ENCODE measurements around the gene IFNA7.
"Not testable (repeated sequence)": the region's sequence is repeated elsewhere in the genome, so short reads cannot be mapped to it uniquely, and the experiment has no call there.

The IFNA7 gene

GRCh38 chr9:21205204-21205603 is 3.2 kb upstream of the IFNA7 start:
- no peak overlapping the region for H3K18ac ChIP-seq (ENCODE audit: low read length)
- no peak overlapping the region for H3K23ac ChIP-seq (ENCODE audit: low read depth, low read length, poor library complexity)
- no peaks in the 10 kb centered on the region for H3K36me3 ChIP-seq (replicated peaks in 1 of 2; ENCODE audit: control insufficient read depth in 2 of 2, insufficient read depth in 2 of 2, low read length in 2 of 2)

DNA sequence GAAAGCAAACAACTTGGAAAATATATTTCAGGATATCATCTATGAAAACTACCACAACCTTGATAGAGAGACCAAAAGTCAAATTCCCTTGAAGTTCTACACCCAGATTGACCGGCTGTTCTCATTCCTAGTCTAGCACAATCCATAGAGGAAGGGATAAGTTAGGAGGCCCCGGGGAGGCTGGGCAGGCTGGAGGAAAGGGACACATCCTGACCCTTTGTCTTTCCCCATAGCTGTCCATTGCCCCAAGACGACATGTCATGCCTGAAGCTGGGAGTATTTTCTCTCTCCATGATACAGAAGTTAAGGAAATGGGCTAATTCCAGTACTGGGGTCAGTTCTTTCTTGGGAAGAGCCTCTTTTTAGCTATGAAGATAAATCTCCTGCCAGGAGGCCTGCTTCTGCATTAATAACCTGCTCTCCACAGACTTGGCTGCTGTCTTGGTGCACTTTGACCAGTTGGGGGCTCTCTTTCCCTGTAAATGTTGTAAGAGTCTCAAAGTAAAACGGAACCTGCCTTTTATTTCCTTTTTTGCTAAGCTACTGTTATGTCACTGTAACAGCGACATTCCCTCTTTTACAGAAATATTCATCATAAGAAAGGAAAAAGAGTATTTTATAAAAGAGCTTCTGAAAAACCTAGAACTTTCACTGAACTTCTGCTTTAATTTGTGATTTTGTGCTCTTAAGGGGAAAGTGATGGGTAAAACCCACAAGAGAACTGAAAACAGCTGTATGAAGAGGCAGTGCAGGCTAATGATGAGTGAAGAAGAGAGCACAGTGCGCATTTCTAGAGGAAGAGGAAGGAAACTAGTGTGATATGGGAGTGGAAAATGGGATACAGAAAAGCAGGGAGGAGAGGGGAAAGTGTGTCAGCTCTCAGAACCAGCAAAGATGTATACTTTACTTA is 6.9 kb downstream of the IFNA7 start:
- H2BK15ac ChIP-seq (ENCODE audit: low read length); H3K27me3 ChIP-seq (ENCODE audit: control insufficient read depth in 3 of 3, insufficient read depth in 3 of 3, low read depth in 1 of 3, low read length in 3 of 3); H2AK5ac ChIP-seq (ENCODE audit: low read depth, low read length); H3K9me3 ChIP-seq (replicated peaks in 1 of 2; ENCODE audit: control insufficient read depth in 2 of 2, insufficient read depth in 1 of 2, low read depth in 1 of 2, low read length in 2 of 2); H2BK120ac ChIP-seq (ENCODE audit: low read depth, low read length); H3K23ac ChIP-seq (ENCODE audit: low read depth, low read length, poor library complexity); H3K4me1 ChIP-seq (ENCODE audit: control insufficient read depth in 2 of 2, insufficient read depth in 1 of 2, low read depth in 1 of 2, low read length in 2 of 2); H3K27ac ChIP-seq (replicated peaks; ENCODE audit: low read length); H3K9ac ChIP-seq (ENCODE audit: low read depth, low read length, poor library complexity); H4K8ac ChIP-seq (ENCODE audit: low read depth, low read length); H3K4me2 ChIP-seq (ENCODE audit: insufficient read depth, low read length, poor library complexity, severe bottlenecking); H4K91ac ChIP-seq (ENCODE audit: low read depth, low read length, poor library complexity); H3K18ac ChIP-seq (ENCODE audit: low read length); H3K4me3 ChIP-seq (ENCODE audit: low read length in 2 of 2); H2BK5ac ChIP-seq (ENCODE audit: low read length); H2AFZ ChIP-seq (ENCODE audit: low read length); H3K36me3 ChIP-seq (replicated peaks in 1 of 2; ENCODE audit: control insufficient read depth in 2 of 2, insufficient read depth in 2 of 2, low read length in 2 of 2); H3K4ac ChIP-seq (ENCODE audit: low read length); H3K79me1 ChIP-seq (ENCODE audit: low read depth, low read length); H2BK12ac ChIP-seq (ENCODE audit: low read length); DNase-seq (ENCODE audit: low spot score); H3K14ac ChIP-seq (ENCODE audit: low read length): not testable (repeated sequence)
- no CpG with 5 or more reads among the region's 6 CpGs for WGBS, 2 donors (ENCODE audit: extremely low coverage in 2 of 2, insufficient read length in 2 of 2, insufficient replicate concordance in 1 of 2)

More at GRCh38 chr9:21205204-21205603, 3.2 kb upstream of the IFNA7 start:
- Histone ChIP-seq H2BK12ac (ENCODE audit: low read length) (no peak overlapping the region), H4K91ac (ENCODE audit: low read depth, low read length, poor library complexity) (no peak overlapping the region), H3K27me3 (ENCODE audit: control insufficient read depth in 3 of 3, insufficient read depth in 3 of 3, low read depth in 1 of 3, low read length in 3 of 3) (no peaks in the 10 kb centered on the region), H4K8ac (ENCODE audit: low read depth, low read length) (no peak overlapping the region), H3K9ac (ENCODE audit: low read depth, low read length, poor library complexity) (no peak overlapping the region), H2BK120ac (ENCODE audit: low read depth, low read length) (no peak overlapping the region), H2AFZ (ENCODE audit: low read length) (no peak overlapping the region), H3K9me3 (replicated peaks in 1 of 2; ENCODE audit: control insufficient read depth in 2 of 2, insufficient read depth in 1 of 2, low read depth in 1 of 2, low read length in 2 of 2) (no peaks in the 10 kb centered on the region), H3K27ac (replicated peaks; ENCODE audit: low read length) (no peak overlapping the region), H3K4ac (ENCODE audit: low read length) (no peak overlapping the region), H3K4me2 (ENCODE audit: insufficient read depth, low read length, poor library complexity, severe bottlenecking) (no peak overlapping the region), H2BK15ac (ENCODE audit: low read length) (no peak overlapping the region), H3K14ac (ENCODE audit: low read length) (no peak overlapping the region), H3K4me1 (ENCODE audit: control insufficient read depth in 2 of 2, insufficient read depth in 1 of 2, low read depth in 1 of 2, low read length in 2 of 2) (no peaks in the 10 kb centered on the region), H3K79me1 (ENCODE audit: low read depth, low read length) (no peaks in the 10 kb centered on the region), H2AK5ac (ENCODE audit: low read depth, low read length) (no peak overlapping the region), H2BK5ac (ENCODE audit: low read length) (no peak overlapping the region), H3K4me3 (ENCODE audit: low read length in 2 of 2) (no peak overlapping the region)
- no peak for DNase-seq (ENCODE audit: low spot score)

GRCh38 chr9:21187487-21187886 is 14.5 kb downstream of the IFNA7 start, which contains the start of gene IFNA4:
Gene IFNA4, minus strand, starts transcription at chr9:21187587. Its CDS starts 56 bp downstream, at chr9:21187531.
- H3K9ac ChIP-seq (ENCODE audit: low read depth, low read length, poor library complexity); H3K4me3 ChIP-seq (ENCODE audit: low read length in 2 of 2); H3K14ac ChIP-seq (ENCODE audit: low read length); H2BK5ac ChIP-seq (ENCODE audit: low read length); H3K36me3 ChIP-seq (replicated peaks in 1 of 2; ENCODE audit: control insufficient read depth in 2 of 2, insufficient read depth in 2 of 2, low read length in 2 of 2); H2BK12ac ChIP-seq (ENCODE audit: low read length); H3K23ac ChIP-seq (ENCODE audit: low read depth, low read length, poor library complexity); H4K91ac ChIP-seq (ENCODE audit: low read depth, low read length, poor library complexity); H2BK15ac ChIP-seq (ENCODE audit: low read length); H2BK120ac ChIP-seq (ENCODE audit: low read depth, low read length); H4K8ac ChIP-seq (ENCODE audit: low read depth, low read length); H3K27ac ChIP-seq (replicated peaks; ENCODE audit: low read length); H3K4me2 ChIP-seq (ENCODE audit: insufficient read depth, low read length, poor library complexity, severe bottlenecking); H2AFZ ChIP-seq (ENCODE audit: low read length); H3K4me1 ChIP-seq (ENCODE audit: control insufficient read depth in 2 of 2, insufficient read depth in 1 of 2, low read depth in 1 of 2, low read length in 2 of 2); H3K79me1 ChIP-seq (ENCODE audit: low read depth, low read length); H3K27me3 ChIP-seq (ENCODE audit: control insufficient read depth in 3 of 3, insufficient read depth in 3 of 3, low read depth in 1 of 3, low read length in 3 of 3); H3K4ac ChIP-seq (ENCODE audit: low read length); H3K18ac ChIP-seq (ENCODE audit: low read length); DNase-seq (ENCODE audit: low spot score); H2AK5ac ChIP-seq (ENCODE audit: low read depth, low read length); H3K9me3 ChIP-seq (replicated peaks in 1 of 2; ENCODE audit: control insufficient read depth in 2 of 2, insufficient read depth in 1 of 2, low read depth in 1 of 2, low read length in 2 of 2): not testable (repeated sequence)
- no CpG with 5 or more reads among the region's 3 CpGs for WGBS, 2 donors (ENCODE audit: extremely low coverage in 2 of 2, insufficient read length in 2 of 2, insufficient replicate concordance in 1 of 2)

DNA sequence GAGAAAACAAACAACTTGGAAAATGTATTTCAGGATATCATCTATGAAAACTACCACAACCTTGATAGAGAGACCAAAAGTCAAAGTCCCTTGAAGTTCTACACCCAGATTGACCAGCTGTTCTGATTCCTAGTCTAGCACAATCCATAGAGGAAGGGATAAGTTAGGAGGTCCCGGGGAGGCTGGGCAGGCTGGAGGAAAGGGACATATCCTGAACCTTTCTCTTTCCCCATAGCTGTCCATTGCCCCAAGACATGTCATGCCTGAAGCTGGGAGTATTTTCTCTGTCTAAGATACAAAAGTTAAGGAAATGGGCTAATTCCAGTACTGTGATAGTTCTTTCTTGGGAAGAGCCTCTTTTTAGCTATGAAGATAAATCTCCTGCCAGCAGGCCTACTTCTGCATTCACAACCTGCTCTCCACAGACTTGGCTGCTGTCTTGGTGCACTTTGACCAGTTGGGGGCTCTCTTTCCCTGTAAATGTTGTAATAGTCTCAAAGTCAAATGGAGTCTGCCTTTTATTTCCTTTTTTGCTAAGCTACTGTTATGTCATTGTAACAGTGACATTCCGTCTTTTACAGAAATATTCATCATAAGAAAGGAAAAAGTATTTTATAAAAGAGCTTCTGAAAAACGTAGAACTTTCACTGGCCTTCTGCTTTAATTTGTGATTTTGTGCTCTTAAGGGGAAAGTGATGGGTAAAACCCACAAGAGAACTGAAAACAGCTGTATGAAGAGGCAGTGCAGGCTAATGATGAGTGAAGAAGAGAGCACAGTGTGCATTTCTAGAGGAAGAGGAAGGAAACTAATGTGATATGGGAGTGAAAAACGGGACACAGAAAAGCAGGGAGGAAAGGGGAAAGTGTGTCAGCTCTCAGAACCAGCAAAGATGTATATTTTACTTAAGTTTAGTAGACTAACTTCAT is 18.9 kb downstream of the IFNA7 start:
- not testable (repeated sequence) for H3K23ac ChIP-seq (ENCODE audit: low read depth, low read length, poor library complexity); H3K14ac ChIP-seq (ENCODE audit: low read length); H2BK15ac ChIP-seq (ENCODE audit: low read length); H2AFZ ChIP-seq (ENCODE audit: low read length); H3K79me1 ChIP-seq (ENCODE audit: low read depth, low read length); H2AK5ac ChIP-seq (ENCODE audit: low read depth, low read length); H3K4me2 ChIP-seq (ENCODE audit: insufficient read depth, low read length, poor library complexity, severe bottlenecking); H4K8ac ChIP-seq (ENCODE audit: low read depth, low read length); H3K18ac ChIP-seq (ENCODE audit: low read length); H3K9me3 ChIP-seq (replicated peaks in 1 of 2; ENCODE audit: control insufficient read depth in 2 of 2, insufficient read depth in 1 of 2, low read depth in 1 of 2, low read length in 2 of 2); H3K27ac ChIP-seq (replicated peaks; ENCODE audit: low read length); H2BK5ac ChIP-seq (ENCODE audit: low read length); H3K4me3 ChIP-seq (ENCODE audit: low read length in 2 of 2); H3K4me1 ChIP-seq (ENCODE audit: control insufficient read depth in 2 of 2, insufficient read depth in 1 of 2, low read depth in 1 of 2, low read length in 2 of 2); H2BK12ac ChIP-seq (ENCODE audit: low read length); H4K91ac ChIP-seq (ENCODE audit: low read depth, low read length, poor library complexity); H3K4ac ChIP-seq (ENCODE audit: low read length); H3K9ac ChIP-seq (ENCODE audit: low read depth, low read length, poor library complexity); H3K27me3 ChIP-seq (ENCODE audit: control insufficient read depth in 3 of 3, insufficient read depth in 3 of 3, low read depth in 1 of 3, low read length in 3 of 3); H3K36me3 ChIP-seq (replicated peaks in 1 of 2; ENCODE audit: control insufficient read depth in 2 of 2, insufficient read depth in 2 of 2, low read length in 2 of 2); DNase-seq (ENCODE audit: low spot score); H2BK120ac ChIP-seq (ENCODE audit: low read depth, low read length)
- WGBS, 2 donors (ENCODE audit: extremely low coverage in 2 of 2, insufficient read length in 2 of 2, insufficient replicate concordance in 1 of 2): no CpG with 5 or more reads among the region's 4 CpGs

Measured in neuronal stem cell (in vitro differentiated cells).